SK-N-MC (cell line): Measurements from ENCODE around the gene SLC25A22.

Experiments used
- DNase-seq: peaks from one replicate; pipeline ENCODE4 v3.0.0-alpha.2; 2011; ENCODE audit warnings: low read depth, low spot score
- H3K27ac ChIP-seq: fragments of 200-600 bp; sonication (generic); 2 replicates; pipeline ENCODE4 v1.5.1; 2016; ENCODE audit warnings: mixed run types
- H3K36me3 ChIP-seq: fragments of 200-600 bp; sonication (generic); 2 replicates; pipeline ENCODE4 v1.6.1; 2017; ENCODE audit warnings: antibody characterized with exemption, low read length, mixed read lengths; ENCODE audit not compliant: insufficient read depth
- H3K4me3 ChIP-seq: fragments of 200-600 bp; sonication (generic); 2 replicates; pipeline ENCODE4 v1.5.1; 2016
- H3K9ac ChIP-seq: fragments of 200-600 bp; sonication (generic); 2 replicates; pipeline ENCODE4 v1.8.0; 2017; ENCODE audit warnings: mixed run types, mixed read lengths; ENCODE audit not compliant: insufficient read length
- H3K9me3 ChIP-seq: fragments of 200-600 bp; sonication (generic); 2 replicates; pipeline ENCODE4 v1.6.1; 2017; ENCODE audit warnings: low read depth, mild to moderate bottlenecking, antibody characterized with exemption, low read length, moderate library complexity, mixed read lengths
- EZH2 ChIP-seq: fragments of 200-600 bp; sonication (generic); IDR thresholded peaks from one replicate; pipeline ENCODE4 v1.6.1; 2017; ENCODE audit warnings: antibody characterized with exemption
- FOXP2 ChIP-seq: optimal IDR thresholded peaks from 2 replicates; pipeline ENCODE3; 2011; ENCODE audit warnings: mild to moderate bottlenecking, moderate library complexity; ENCODE audit not compliant: insufficient read depth; ENCODE audit errors: extremely low read length, control extremely low read depth
- POLR2AphosphoS5 ChIP-seq: IDR thresholded peaks from 2 replicates; pipeline ENCODE4 v1.6.1; 2012; ENCODE audit warnings: mild to moderate bottlenecking, low read depth, low read length, borderline replicate concordance

Gene SLC25A22

DNA sequence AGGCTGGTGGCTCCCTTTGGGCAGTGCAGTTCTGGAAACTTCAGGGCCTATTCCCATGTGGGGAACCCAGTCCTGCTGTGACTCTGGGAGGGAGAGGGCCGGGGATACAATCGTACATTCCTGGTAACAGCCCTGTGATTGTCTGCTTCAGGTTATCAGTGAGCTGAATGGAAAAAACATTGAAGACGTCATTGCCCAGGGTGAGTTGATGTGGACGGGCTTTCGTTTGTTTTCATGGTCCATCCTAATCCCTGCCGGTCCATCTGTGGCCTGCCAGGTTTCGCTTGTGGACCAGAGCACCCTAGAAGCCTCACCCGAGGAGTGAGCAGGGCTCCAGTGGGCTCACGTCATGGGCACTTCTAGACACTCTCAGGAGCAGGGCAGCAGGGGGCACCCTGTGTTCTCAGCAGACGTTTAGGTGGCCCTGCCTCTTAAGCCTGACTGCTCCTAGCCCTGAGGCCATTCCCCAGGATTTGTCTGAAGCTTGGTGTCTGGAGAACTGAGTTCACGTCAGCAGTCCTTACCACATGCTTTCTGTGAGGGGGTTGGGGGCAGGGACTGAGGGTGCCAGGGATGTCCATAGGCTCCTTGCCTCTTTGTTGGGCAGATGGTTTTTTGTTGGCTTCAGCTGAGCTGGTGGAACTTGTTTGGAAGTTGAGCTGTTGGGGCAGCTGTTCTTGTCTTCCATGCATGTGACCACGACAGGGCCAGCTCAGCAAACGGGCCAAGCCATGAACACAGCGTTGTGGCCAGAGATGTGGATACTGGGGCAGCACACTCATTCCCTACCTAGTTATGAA, 13.6 kb upstream of the SLC25A22 start:
- no peak for DNase-seq
- no peaks in the 10 kb centered on the region for H3K9me3 ChIP-seq
- peaks cover 39% of the 10 kb centered on the region for H3K36me3 ChIP-seq
- peak overlapping the region; percentile 99 for H3K27ac ChIP-seq
- no peak for TF ChIP-seq FOXP2
- no peak for TF ChIP-seq EZH2
- H3K9ac ChIP-seq: peak overlapping the region; percentile 96
- peak overlapping the region; percentile 96 for H3K4me3 ChIP-seq

DNA sequence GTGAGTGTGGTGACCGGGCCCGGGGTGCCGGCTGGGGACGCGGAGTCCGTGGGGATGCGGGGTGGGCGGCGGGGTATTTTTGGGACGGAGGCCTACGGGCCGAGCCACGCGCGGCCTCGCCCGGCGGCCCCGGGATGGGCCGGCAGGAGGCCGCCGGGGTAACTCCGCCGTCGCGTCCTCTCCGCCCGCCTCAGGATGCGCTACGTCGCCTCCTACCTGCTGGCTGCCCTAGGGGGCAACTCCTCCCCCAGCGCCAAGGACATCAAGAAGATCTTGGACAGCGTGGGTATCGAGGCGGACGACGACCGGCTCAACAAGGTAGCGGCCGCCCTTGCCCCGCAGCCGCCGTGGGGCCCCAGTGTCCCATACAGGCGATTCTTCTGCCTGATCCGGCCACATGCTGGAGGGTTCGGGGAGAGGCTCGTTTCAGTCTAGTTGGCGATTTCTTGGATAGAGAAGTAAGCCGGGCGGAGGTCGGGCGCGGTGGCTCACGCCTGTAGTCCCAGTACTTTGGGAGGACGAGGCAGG, 12.0 kb upstream of the SLC25A22 start:
- H3K9me3 ChIP-seq: no peaks in the 10 kb centered on the region
- H3K4me3 ChIP-seq: peak overlapping the region; percentile 96
- no peak for DNase-seq
- peak overlapping the region; percentile 99 for H3K27ac ChIP-seq
- H3K36me3 ChIP-seq: peaks cover 39% of the 10 kb centered on the region
- no peak for TF ChIP-seq EZH2
- H3K9ac ChIP-seq: peak overlapping the region; percentile 96

DNA sequence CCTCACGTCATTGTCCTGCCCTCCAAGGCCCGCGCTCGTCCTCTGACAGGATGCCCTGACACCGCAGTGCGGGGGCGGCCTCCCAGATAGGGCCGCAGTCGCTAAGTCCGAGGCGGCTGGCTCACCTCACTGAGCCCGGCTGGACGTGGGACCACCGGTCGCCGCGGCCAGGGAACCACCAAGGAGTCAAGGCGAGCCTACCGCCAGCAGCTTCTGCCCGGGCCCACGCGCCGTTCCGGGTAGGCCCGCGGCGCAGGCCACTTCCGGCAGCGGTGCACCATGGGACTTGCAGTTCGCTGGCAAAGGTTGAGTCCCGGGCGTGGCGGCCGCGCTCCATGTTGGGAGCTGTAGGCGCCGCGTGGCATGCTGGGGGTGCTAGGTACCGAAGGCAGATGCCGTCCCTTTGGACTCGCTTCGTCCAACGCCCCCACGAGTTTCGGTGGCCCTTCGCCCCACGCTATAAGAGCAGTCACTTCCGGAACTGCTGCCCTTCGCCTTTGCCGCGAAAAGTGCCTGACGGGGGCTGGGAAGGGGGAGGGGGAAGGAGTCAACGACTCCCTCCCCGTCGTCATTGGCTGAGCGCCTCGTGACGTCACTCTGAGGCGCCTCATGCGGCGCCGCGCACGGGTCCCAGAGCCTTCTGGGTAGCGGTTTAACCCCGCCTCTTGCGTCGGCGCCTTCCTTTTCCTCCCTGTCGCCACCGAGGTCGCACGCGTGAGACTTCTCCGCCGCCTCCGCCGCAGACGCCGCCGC, 11.4 kb upstream of the SLC25A22 start, which contains the start of gene RPLP2:
Gene RPLP2 (plus strand): TSS at position 681 of the 753 bp plus-strand sequence. CDS start 268 bp downstream, outside the sequence.
- TF ChIP-seq EZH2 (no peak), POLR2AphosphoS5 (peak; percentile 91), FOXP2 (peak; percentile 52)
- peak within 1 kb of the TSS; percentile 96 for H3K4me3 ChIP-seq
- DNase-seq: peak; percentile 79
- H3K27ac ChIP-seq: peak within 1 kb of the TSS; percentile 99
- H3K9ac ChIP-seq: peak within 1 kb of the TSS; percentile 96
- H3K36me3 ChIP-seq: peaks cover 39% of the 10 kb centered on the region
- no peaks in the 10 kb centered on the region for H3K9me3 ChIP-seq

DNA sequence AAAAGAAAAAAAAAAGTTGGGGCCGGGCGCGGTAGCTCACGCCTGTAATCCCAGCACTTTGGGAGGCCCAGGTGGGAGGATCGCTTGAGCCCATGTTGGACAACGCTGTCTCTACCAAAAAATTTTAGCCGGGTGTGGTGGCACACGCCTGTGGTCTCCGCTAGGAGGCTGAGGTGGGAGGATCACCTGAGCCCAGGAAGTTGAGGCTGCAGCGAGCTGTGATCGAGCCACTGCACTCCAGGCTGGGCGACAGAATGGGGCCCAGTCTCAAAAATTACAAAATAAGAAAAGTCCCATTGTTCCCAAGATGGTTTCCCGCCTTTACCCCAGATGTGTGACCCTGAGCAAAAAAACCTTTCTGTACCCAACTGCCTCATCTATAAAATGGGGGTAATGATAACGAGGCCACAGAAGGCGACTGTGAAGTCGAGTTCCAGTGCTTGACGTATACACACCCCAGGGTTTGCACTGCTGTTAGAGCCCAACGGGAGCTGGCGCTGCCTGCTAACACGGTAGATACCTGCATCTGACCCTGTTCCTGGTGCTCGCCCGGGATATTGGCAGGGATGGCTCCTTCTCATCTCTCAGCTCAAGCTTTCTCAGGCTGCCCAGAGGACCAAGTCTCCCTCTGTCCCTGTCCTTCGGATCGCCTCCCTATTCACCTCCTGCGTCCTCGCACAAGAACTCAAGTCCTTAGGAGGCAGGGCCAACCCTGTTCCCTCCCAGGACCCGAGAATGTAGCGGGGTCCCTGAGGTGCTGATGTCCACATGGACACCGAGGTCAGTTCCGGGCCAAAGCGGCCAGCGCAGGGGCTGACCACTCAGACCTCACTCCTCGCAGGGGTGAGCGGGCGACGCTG, 10.6 kb upstream of the SLC25A22 start:
- peak overlapping the region; percentile 99; the same call in 1 of the 2 replicates for H3K27ac ChIP-seq
- H3K4me3 ChIP-seq: peak overlapping the region; percentile 96
- H3K9me3 ChIP-seq: no peaks in the 10 kb centered on the region
- H3K9ac ChIP-seq: peak overlapping the region; percentile 96
- DNase-seq: no peak
- H3K36me3 ChIP-seq: peaks cover 34% of the 10 kb centered on the region
- TF ChIP-seq POLR2AphosphoS5 (no peak), EZH2 (no peak), FOXP2 (no peak)

DNA sequence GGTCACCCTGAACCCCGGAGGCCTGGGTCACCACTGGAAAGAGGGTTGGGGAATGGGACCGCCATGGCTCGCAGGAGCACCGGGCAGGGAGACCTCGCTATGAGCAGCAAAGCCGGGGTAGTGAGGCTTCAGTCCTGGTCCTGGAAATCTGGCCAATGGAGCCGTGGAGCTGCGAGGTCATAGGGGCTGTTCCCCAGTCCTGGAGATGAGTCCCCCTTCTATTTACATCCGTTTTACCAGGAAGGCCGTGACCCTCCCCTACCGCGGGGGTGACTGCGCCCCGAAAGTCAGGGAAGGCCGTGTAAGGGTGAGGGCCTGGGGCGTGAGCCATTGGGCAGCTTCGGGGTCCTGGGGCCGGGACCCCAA, 6.5 kb upstream of the SLC25A22 start:
- Histone ChIP-seq H3K36me3 (no peaks in the 10 kb centered on the region; the same call in 1 of the 2 replicates), H3K27ac (peak overlapping the region; percentile 54; the same call in 1 of the 2 replicates), H3K4me3 (peak overlapping the region; percentile 83), H3K9me3 (no peaks in the 10 kb centered on the region), H3K9ac (peak overlapping the region; percentile 72)
- no peak for TF ChIP-seq EZH2
- no peak for TF ChIP-seq FOXP2
- TF ChIP-seq POLR2AphosphoS5: no peak; the same call in 1 of the 2 replicates
- no peak for DNase-seq

DNA sequence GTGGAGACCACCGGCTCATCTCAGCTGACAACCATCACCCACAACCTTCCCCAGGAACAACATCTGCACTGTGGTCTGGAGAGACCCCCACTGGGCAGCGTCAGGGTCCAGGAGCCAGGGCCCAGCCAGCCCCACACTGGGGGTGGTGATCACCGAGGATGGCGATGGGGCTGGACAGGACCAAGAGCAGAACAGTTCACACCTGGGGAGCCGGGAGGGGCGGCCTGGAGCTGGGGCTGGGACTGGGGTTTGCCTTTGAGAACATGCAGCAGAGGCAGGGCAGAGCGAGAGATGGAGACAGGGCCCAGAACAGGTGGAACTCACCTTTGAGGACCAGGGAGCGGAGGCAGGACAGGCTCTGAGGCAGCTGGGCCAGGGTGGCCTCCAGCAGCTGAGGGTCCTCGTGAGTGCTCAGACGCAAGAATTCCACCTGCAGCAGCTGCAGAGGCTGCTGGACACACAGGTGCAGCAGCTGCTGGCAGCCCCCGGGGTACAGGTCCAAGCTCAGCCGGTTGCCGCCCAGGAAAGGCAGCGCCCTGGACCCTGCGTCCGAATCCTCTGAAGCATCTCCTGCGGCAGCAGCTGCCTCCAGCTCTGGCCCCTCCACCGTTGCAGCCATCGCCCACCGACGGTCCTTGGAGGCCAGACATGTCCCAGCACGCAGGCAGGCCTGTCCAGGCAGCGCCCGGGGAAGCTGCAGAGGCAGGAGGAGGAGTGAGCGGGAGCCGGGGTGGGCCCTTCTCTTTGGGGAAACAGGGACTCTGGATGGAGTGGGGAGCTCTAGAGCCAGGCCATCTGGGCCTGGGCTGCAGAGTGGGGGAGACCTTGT, 5.9 kb upstream of the SLC25A22 start:
- Histone ChIP-seq H3K9ac (peak overlapping the region; percentile 72), H3K9me3 (no peaks in the 10 kb centered on the region), H3K36me3 (no peaks in the 10 kb centered on the region; the same call in 1 of the 2 replicates), H3K4me3 (peak overlapping the region; percentile 83), H3K27ac (no peak overlapping the region)
- DNase-seq: no peak
- TF ChIP-seq POLR2AphosphoS5 (no peak), FOXP2 (no peak), EZH2 (no peak)

DNA sequence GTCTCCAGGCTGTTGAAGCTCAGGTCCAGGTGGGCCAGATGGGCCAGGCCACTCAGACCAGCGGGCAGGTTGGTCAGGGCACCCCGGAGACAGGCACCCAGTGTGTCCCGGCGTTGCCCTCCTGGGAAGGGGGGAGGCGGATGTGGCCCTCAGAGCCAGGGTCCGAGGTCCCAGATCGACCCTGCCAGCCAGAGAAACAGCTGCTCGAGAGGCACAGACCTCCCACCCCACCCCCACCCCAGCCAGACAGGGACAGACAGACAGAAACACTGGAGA, 5.3 kb upstream of the SLC25A22 start:
- no peak for DNase-seq
- no peak overlapping the region for H3K27ac ChIP-seq
- H3K4me3 ChIP-seq: peak overlapping the region; percentile 83
- no peaks in the 10 kb centered on the region; the same call in 1 of the 2 replicates for H3K36me3 ChIP-seq
- TF ChIP-seq EZH2 (no peak), FOXP2 (no peak), POLR2AphosphoS5 (no peak)
- H3K9ac ChIP-seq: no peak overlapping the region
- H3K9me3 ChIP-seq: no peaks in the 10 kb centered on the region
